Measurements from ENCODE around the gene SZT2.

DNA sequence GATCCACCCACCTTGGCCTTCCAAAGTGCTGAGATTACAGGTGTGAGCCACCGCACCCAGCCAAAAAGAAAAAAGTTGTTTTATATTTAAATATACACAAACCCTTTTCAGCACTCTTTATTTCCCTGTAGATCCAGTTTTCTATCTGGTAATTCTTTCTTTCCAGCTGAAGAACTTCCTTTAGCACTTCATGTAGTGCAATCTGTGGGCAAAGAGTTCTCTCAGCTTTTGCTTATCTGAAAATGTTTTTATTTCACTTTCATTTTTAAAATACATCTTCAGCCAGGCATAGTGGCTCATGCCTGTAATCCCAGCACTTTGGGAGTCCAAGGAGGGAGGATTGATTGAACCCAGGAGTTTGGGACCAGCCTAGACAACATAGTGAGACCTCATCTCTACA lies 92.5 kb downstream of the SZT2 start:
- TF ChIP-seq, protein P1, sequence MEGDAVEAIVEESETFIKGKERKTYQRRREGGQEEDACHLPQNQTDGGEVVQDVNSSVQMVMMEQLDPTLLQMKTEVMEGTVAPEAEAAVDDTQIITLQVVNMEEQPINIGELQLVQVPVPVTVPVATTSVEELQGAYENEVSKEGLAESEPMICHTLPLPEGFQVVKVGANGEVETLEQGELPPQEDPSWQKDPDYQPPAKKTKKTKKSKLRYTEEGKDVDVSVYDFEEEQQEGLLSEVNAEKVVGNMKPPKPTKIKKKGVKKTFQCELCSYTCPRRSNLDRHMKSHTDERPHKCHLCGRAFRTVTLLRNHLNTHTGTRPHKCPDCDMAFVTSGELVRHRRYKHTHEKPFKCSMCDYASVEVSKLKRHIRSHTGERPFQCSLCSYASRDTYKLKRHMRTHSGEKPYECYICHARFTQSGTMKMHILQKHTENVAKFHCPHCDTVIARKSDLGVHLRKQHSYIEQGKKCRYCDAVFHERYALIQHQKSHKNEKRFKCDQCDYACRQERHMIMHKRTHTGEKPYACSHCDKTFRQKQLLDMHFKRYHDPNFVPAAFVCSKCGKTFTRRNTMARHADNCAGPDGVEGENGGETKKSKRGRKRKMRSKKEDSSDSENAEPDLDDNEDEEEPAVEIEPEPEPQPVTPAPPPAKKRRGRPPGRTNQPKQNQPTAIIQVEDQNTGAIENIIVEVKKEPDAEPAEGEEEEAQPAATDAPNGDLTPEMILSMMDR (IDR thresholded peaks at IDR 0.05): no peak
- no peak for TF ChIP-seq POLR2A (IDR thresholded peaks at IDR 0.05)
